Measurements from ENCODE around the gene EPN2. TPM values are rescaled to one million over a fixed set of nuclear protein-coding genes. Genes with fewer than 3 reads are reported as not detected.

Gene EPN2
- total and polyA plus RNA-seq, 9 donors = 18.2 to 36.4 (median 26.0) TPM

GRCh38 chr17:19249681-19250080 is 12.5 kb downstream of the EPN2 start:
- Histone ChIP-seq H3K9me3 (replicated peaks; ENCODE audit: control insufficient read depth, low read depth, low read length) (no peaks in the 10 kb centered on the region), H3K4me1 (ENCODE audit: control insufficient read depth, insufficient read depth, low read length) (peaks cover 33% of the 10 kb centered on the region), H3K27ac (ENCODE audit: low read length) (peak overlapping the region; percentile 73), H3K27me3 (ENCODE audit: control insufficient read depth, insufficient read depth, low read length) (no peaks in the 10 kb centered on the region), H3K4me3 (ENCODE audit: low read length) (no peak overlapping the region), H3K36me3 (ENCODE audit: control insufficient read depth, insufficient read depth, low read length) (no peaks in the 10 kb centered on the region)
- WGBS (ENCODE audit: insufficient coverage) = 30% methylated on average over 6 of the region's 7 CpGs
- DNase-seq = peak; percentile 70

- Histone ChIP-seq H3K27ac (ENCODE audit: low read length) (no peak overlapping the region), H3K36me3 (ENCODE audit: control insufficient read depth, insufficient read depth, low read length) (no peaks in the 10 kb centered on the region), H3K27me3 (ENCODE audit: control insufficient read depth, insufficient read depth, low read length) (no peaks in the 10 kb centered on the region), H3K4me3 (ENCODE audit: low read length) (no peak overlapping the region), H3K9me3 (replicated peaks; ENCODE audit: control insufficient read depth, low read depth, low read length) (no peaks in the 10 kb centered on the region), H3K4me1 (ENCODE audit: control insufficient read depth, insufficient read depth, low read length) (peaks cover 33% of the 10 kb centered on the region)
- WGBS (ENCODE audit: insufficient coverage) = 86% methylated on average over 2 of the region's 4 CpGs
- no peak for DNase-seq
These were observed 13.4 kb downstream of the EPN2 start for GRCh38 chr17:19250421-19251173.

- Histone ChIP-seq H3K27ac (ENCODE audit: low read length) (no peak overlapping the region), H3K27me3 (ENCODE audit: control insufficient read depth, insufficient read depth, low read length) (no peaks in the 10 kb centered on the region), H3K9me3 (replicated peaks; ENCODE audit: control insufficient read depth, low read depth, low read length) (no peaks in the 10 kb centered on the region), H3K36me3 (ENCODE audit: control insufficient read depth, insufficient read depth, low read length) (peaks cover 3% of the 10 kb centered on the region), H3K4me3 (ENCODE audit: low read length) (no peak overlapping the region), H3K4me1 (ENCODE audit: control insufficient read depth, insufficient read depth, low read length) (peaks cover 24% of the 10 kb centered on the region)
- no peak for DNase-seq
- WGBS (ENCODE audit: insufficient coverage) = no CpG with 5 or more reads among the region's 1 CpG
These were observed 15.9 kb downstream of the EPN2 start for GRCh38 chr17:19253112-19253511.

- Histone ChIP-seq H3K4me3 (ENCODE audit: low read length) (no peak overlapping the region), H3K4me1 (ENCODE audit: control insufficient read depth, insufficient read depth, low read length) (peaks cover 11% of the 10 kb centered on the region), H3K36me3 (ENCODE audit: control insufficient read depth, insufficient read depth, low read length) (peaks cover 3% of the 10 kb centered on the region), H3K9me3 (replicated peaks; ENCODE audit: control insufficient read depth, low read depth, low read length) (no peaks in the 10 kb centered on the region), H3K27ac (ENCODE audit: low read length) (peak overlapping the region; percentile 62), H3K27me3 (ENCODE audit: control insufficient read depth, insufficient read depth, low read length) (no peaks in the 10 kb centered on the region)
- no peak for DNase-seq
- WGBS (ENCODE audit: insufficient coverage) = 88% methylated on average over 2 of the region's 2 CpGs
These were observed 17.5 kb downstream of the EPN2 start for GRCh38 chr17:19254651-19255050.

GRCh38 chr17:19255279-19255678 is 18.1 kb downstream of the EPN2 start:
- Histone ChIP-seq H3K27ac (ENCODE audit: low read length) (no peak overlapping the region), H3K27me3 (ENCODE audit: control insufficient read depth, insufficient read depth, low read length) (no peaks in the 10 kb centered on the region), H3K36me3 (ENCODE audit: control insufficient read depth, insufficient read depth, low read length) (peaks cover 3% of the 10 kb centered on the region), H3K4me1 (ENCODE audit: control insufficient read depth, insufficient read depth, low read length) (peaks cover 7% of the 10 kb centered on the region), H3K9me3 (replicated peaks; ENCODE audit: control insufficient read depth, low read depth, low read length) (no peaks in the 10 kb centered on the region), H3K4me3 (ENCODE audit: low read length) (no peak overlapping the region)
- DNase-seq = no peak

- 73% methylated on average over 3 of the region's 9 CpGs for WGBS (ENCODE audit: insufficient coverage)
- H3K27ac ChIP-seq (ENCODE audit: low read length) = no peak overlapping the region
- no peaks in the 10 kb centered on the region for H3K27me3 ChIP-seq (ENCODE audit: control insufficient read depth, insufficient read depth, low read length)
- peaks cover 3% of the 10 kb centered on the region for H3K36me3 ChIP-seq (ENCODE audit: control insufficient read depth, insufficient read depth, low read length)
- no peak overlapping the region for H3K4me3 ChIP-seq (ENCODE audit: low read length)
- H3K9me3 ChIP-seq (replicated peaks; ENCODE audit: control insufficient read depth, low read depth, low read length) = no peaks in the 10 kb centered on the region
- H3K4me1 ChIP-seq (ENCODE audit: control insufficient read depth, insufficient read depth, low read length) = peaks cover 9% of the 10 kb centered on the region
- peak; percentile 52 for DNase-seq
These were observed 21.2 kb downstream of the EPN2 start for GRCh38 chr17:19258371-19258770.

GRCh38 chr17:19260958-19261357 is 23.8 kb downstream of the EPN2 start:
- Histone ChIP-seq H3K4me3 (ENCODE audit: low read length) (no peak overlapping the region), H3K27me3 (ENCODE audit: control insufficient read depth, insufficient read depth, low read length) (no peaks in the 10 kb centered on the region), H3K9me3 (replicated peaks; ENCODE audit: control insufficient read depth, low read depth, low read length) (no peaks in the 10 kb centered on the region), H3K4me1 (ENCODE audit: control insufficient read depth, insufficient read depth, low read length) (peaks cover 23% of the 10 kb centered on the region), H3K36me3 (ENCODE audit: control insufficient read depth, insufficient read depth, low read length) (peaks cover 3% of the 10 kb centered on the region), H3K27ac (ENCODE audit: low read length) (no peak overlapping the region)
- no peak for DNase-seq
- WGBS (ENCODE audit: insufficient coverage) = 79% methylated on average over 5 of the region's 7 CpGs

GRCh38 chr17:19261426-19261825 is 24.3 kb downstream of the EPN2 start:
- WGBS (ENCODE audit: insufficient coverage) = no CpG with 5 or more reads among the region's 2 CpGs
- Histone ChIP-seq H3K36me3 (ENCODE audit: control insufficient read depth, insufficient read depth, low read length) (peaks cover 3% of the 10 kb centered on the region), H3K27me3 (ENCODE audit: control insufficient read depth, insufficient read depth, low read length) (no peaks in the 10 kb centered on the region), H3K27ac (ENCODE audit: low read length) (no peak overlapping the region), H3K4me1 (ENCODE audit: control insufficient read depth, insufficient read depth, low read length) (peaks cover 23% of the 10 kb centered on the region), H3K9me3 (replicated peaks; ENCODE audit: control insufficient read depth, low read depth, low read length) (no peaks in the 10 kb centered on the region), H3K4me3 (ENCODE audit: low read length) (no peak overlapping the region)
- DNase-seq = no peak

- H3K27me3 ChIP-seq (ENCODE audit: control insufficient read depth, insufficient read depth, low read length) = no peaks in the 10 kb centered on the region
- WGBS (ENCODE audit: insufficient coverage) = 31% methylated on average over 5 of the region's 8 CpGs
- H3K4me3 ChIP-seq (ENCODE audit: low read length) = no peak overlapping the region
- H3K9me3 ChIP-seq (replicated peaks; ENCODE audit: control insufficient read depth, low read depth, low read length) = no peaks in the 10 kb centered on the region
- H3K27ac ChIP-seq (ENCODE audit: low read length) = no peak overlapping the region
- H3K4me1 ChIP-seq (ENCODE audit: control insufficient read depth, insufficient read depth, low read length) = peaks cover 24% of the 10 kb centered on the region
- peaks cover 2% of the 10 kb centered on the region for H3K36me3 ChIP-seq (ENCODE audit: control insufficient read depth, insufficient read depth, low read length)
- no peak for DNase-seq
These were observed 25.8 kb downstream of the EPN2 start for GRCh38 chr17:19262650-19263631.

GRCh38 chr17:19263641-19264051 is 26.5 kb downstream of the EPN2 start:
- 83% methylated on average over 1 of the region's 4 CpGs for WGBS (ENCODE audit: insufficient coverage)
- Histone ChIP-seq H3K4me1 (ENCODE audit: control insufficient read depth, insufficient read depth, low read length) (peaks cover 31% of the 10 kb centered on the region), H3K36me3 (ENCODE audit: control insufficient read depth, insufficient read depth, low read length) (no peaks in the 10 kb centered on the region), H3K27me3 (ENCODE audit: control insufficient read depth, insufficient read depth, low read length) (no peaks in the 10 kb centered on the region), H3K27ac (ENCODE audit: low read length) (no peak overlapping the region), H3K9me3 (replicated peaks; ENCODE audit: control insufficient read depth, low read depth, low read length) (no peaks in the 10 kb centered on the region), H3K4me3 (ENCODE audit: low read length) (no peak overlapping the region)
- DNase-seq = no peak

Data from muscle of leg (tissue), 11 donors.